Stomach smooth muscle (tissue), 2 donors: ENCODE results near the gene CPA2.
A peak's percentile ranks its signal among the peaks of the same experiment; 100 is the strongest.

Source experiments
- H3K27ac ChIP-seq: one replicate; pipeline ENCODE4 v1.7.0; 2013; ENCODE audit warnings: mild to moderate bottlenecking, low read length, inconsistent platforms
- H3K27me3 ChIP-seq, 2 donors: one replicate each; pipeline ENCODE4 v1.7.0; 2013; ENCODE audit warnings: low read length in 2 of 2; ENCODE audit not compliant: insufficient read depth in 2 of 2, control insufficient read depth in 1 of 2
- H3K36me3 ChIP-seq, 2 donors: one replicate each; pipeline ENCODE4 v1.7.0; 2013; ENCODE audit warnings: low read length in 2 of 2; ENCODE audit not compliant: control insufficient read depth in 2 of 2, insufficient read depth in 2 of 2
- H3K4me1 ChIP-seq: one replicate; pipeline ENCODE4 v1.7.0; 2013; ENCODE audit warnings: low read length; ENCODE audit not compliant: control insufficient read depth, insufficient read depth
- H3K4me3 ChIP-seq, 2 donors: one replicate each; pipeline ENCODE4 v1.7.0; 2013; ENCODE audit warnings: low read length in 2 of 2
- H3K9ac ChIP-seq, 2 donors: one replicate each; pipeline ENCODE4 v1.7.0; 2013; ENCODE audit warnings: low read length in 2 of 2, mild to moderate bottlenecking in 1 of 2
- H3K9me3 ChIP-seq, 2 donors: one replicate each; pipeline ENCODE4 v1.7.0; 2013; ENCODE audit warnings: low read length in 2 of 2; ENCODE audit not compliant: control insufficient read depth in 2 of 2
- donor health status: healthy.
- donor health status: Pancreatic carcinoma.

The CPA2 gene

GRCh38 chr7:130273081-130273932 is 6.6 kb downstream of the CPA2 start:
- H3K4me3 ChIP-seq = peak overlapping the region; percentile 53 to 59
- no peaks in the 10 kb centered on the region for H3K27me3 ChIP-seq
- no peaks in the 10 kb centered on the region for H3K36me3 ChIP-seq
- H3K4me1 ChIP-seq = peaks cover 22% of the 10 kb centered on the region
- no peaks in the 10 kb centered on the region for H3K9me3 ChIP-seq
- H3K9ac ChIP-seq = peak overlapping the region; percentile 40 to 60
- H3K27ac ChIP-seq = peak overlapping the region; percentile 46

- H3K27me3 ChIP-seq = no peaks in the 10 kb centered on the region
- H3K36me3 ChIP-seq = no peaks in the 10 kb centered on the region
- H3K9me3 ChIP-seq = no peaks in the 10 kb centered on the region
- peak overlapping the region; percentile 7 to 22 for H3K9ac ChIP-seq
- H3K4me1 ChIP-seq = peaks cover 22% of the 10 kb centered on the region
- H3K27ac ChIP-seq = peak overlapping the region; percentile 46
- peak overlapping the region; percentile 20 to 59 for H3K4me3 ChIP-seq
These were observed 7.2 kb downstream of the CPA2 start for GRCh38 chr7:130273933-130274255.

- Histone ChIP-seq H3K9ac (peak overlapping the region in 1 of 2 donors; percentile 22), H3K4me1 (peaks cover 22% of the 10 kb centered on the region), H3K4me3 (peak overlapping the region in 1 of 2 donors; percentile 59), H3K27me3 (no peaks in the 10 kb centered on the region), H3K27ac (peak overlapping the region; percentile 46), H3K36me3 (no peaks in the 10 kb centered on the region), H3K9me3 (no peaks in the 10 kb centered on the region)
These were observed 7.6 kb downstream of the CPA2 start for GRCh38 chr7:130274296-130274695.

GRCh38 chr7:130274983-130275591 is 8.4 kb downstream of the CPA2 start:
- Histone ChIP-seq H3K4me3 (peak overlapping the region in 1 of 2 donors; percentile 35), H3K36me3 (no peaks in the 10 kb centered on the region), H3K9ac (peak overlapping the region in 1 of 2 donors; percentile 13), H3K27ac (no peak overlapping the region), H3K27me3 (no peaks in the 10 kb centered on the region), H3K9me3 (no peaks in the 10 kb centered on the region), H3K4me1 (peaks cover 22% of the 10 kb centered on the region)

- no peak overlapping the region for H3K9ac ChIP-seq
- H3K27me3 ChIP-seq = no peaks in the 10 kb centered on the region
- no peak overlapping the region for H3K27ac ChIP-seq
- H3K36me3 ChIP-seq = no peaks in the 10 kb centered on the region
- no peak overlapping the region for H3K4me3 ChIP-seq
- H3K4me1 ChIP-seq = peaks cover 22% of the 10 kb centered on the region
- H3K9me3 ChIP-seq = no peaks in the 10 kb centered on the region
These were observed 9.2 kb downstream of the CPA2 start for GRCh38 chr7:130275826-130276297.

- H3K9me3 ChIP-seq = no peaks in the 10 kb centered on the region
- peaks cover 22% of the 10 kb centered on the region for H3K4me1 ChIP-seq
- H3K27ac ChIP-seq = no peak overlapping the region
- H3K4me3 ChIP-seq = no peak overlapping the region
- no peaks in the 10 kb centered on the region for H3K27me3 ChIP-seq
- no peak overlapping the region for H3K9ac ChIP-seq
- no peaks in the 10 kb centered on the region for H3K36me3 ChIP-seq
These were observed 10.4 kb downstream of the CPA2 start for GRCh38 chr7:130276796-130277762.

- Histone ChIP-seq H3K27me3 (no peaks in the 10 kb centered on the region), H3K9ac (no peak overlapping the region), H3K36me3 (no peaks in the 10 kb centered on the region), H3K9me3 (no peaks in the 10 kb centered on the region), H3K27ac (no peak overlapping the region), H3K4me3 (no peak overlapping the region), H3K4me1 (peaks cover 17% of the 10 kb centered on the region)
These were observed 11.3 kb downstream of the CPA2 start for GRCh38 chr7:130277763-130278643.

GRCh38 chr7:130278860-130279259 is 12.2 kb downstream of the CPA2 start:
- H3K4me3 ChIP-seq = no peak overlapping the region
- no peaks in the 10 kb centered on the region for H3K27me3 ChIP-seq
- peaks cover 11% of the 10 kb centered on the region for H3K4me1 ChIP-seq
- H3K36me3 ChIP-seq = no peaks in the 10 kb centered on the region
- no peaks in the 10 kb centered on the region for H3K9me3 ChIP-seq
- no peak overlapping the region for H3K27ac ChIP-seq
- no peak overlapping the region for H3K9ac ChIP-seq

GRCh38 chr7:130279286-130279685 is 12.6 kb downstream of the CPA2 start:
- H3K9me3 ChIP-seq = no peaks in the 10 kb centered on the region
- no peaks in the 10 kb centered on the region for H3K36me3 ChIP-seq
- no peak overlapping the region for H3K27ac ChIP-seq
- no peaks in the 10 kb centered on the region for H3K27me3 ChIP-seq
- no peak overlapping the region for H3K4me3 ChIP-seq
- H3K9ac ChIP-seq = no peak overlapping the region
- peaks cover 9% of the 10 kb centered on the region for H3K4me1 ChIP-seq

- H3K27ac ChIP-seq = no peak overlapping the region
- H3K4me1 ChIP-seq = peaks cover 7% of the 10 kb centered on the region
- no peaks in the 10 kb centered on the region for H3K9me3 ChIP-seq
- no peak overlapping the region for H3K4me3 ChIP-seq
- H3K9ac ChIP-seq = no peak overlapping the region
- H3K36me3 ChIP-seq = no peaks in the 10 kb centered on the region
- no peaks in the 10 kb centered on the region for H3K27me3 ChIP-seq
These were observed 13.2 kb downstream of the CPA2 start for GRCh38 chr7:130279906-130280305.
